ENCODE measurements around the gene BIRC5. TPM values are rescaled to one million over a fixed set of nuclear protein-coding genes. Genes with fewer than 3 reads are reported as not detected.

BIRC5 gene
- total RNA-seq, 1 experiment from 2014 or later, result 140 TPM

GRCh38 chr17:78219396-78220150 is 5.5 kb downstream of the BIRC5 start:
- Histone ChIP-seq H3K9me3 (ENCODE audit: control insufficient read depth in 1 of 2, insufficient read depth in 1 of 2, low read depth in 1 of 2, low read length in 2 of 2) (no peaks in the 10 kb centered on the region), H3K9me2 (ENCODE audit: insufficient read depth) (no peaks in the 10 kb centered on the region), H4K20me1 (ENCODE audit: insufficient read depth) (no peaks in the 10 kb centered on the region; the same call in 1 of the 2 replicates), H2AFZ (ENCODE audit: low read depth, low read length, poor library complexity, severe bottlenecking) (no peak overlapping the region), H3K27ac (ENCODE audit: low read depth, low read length) (no peak overlapping the region), H3K4me2 (ENCODE audit: low read length) (no peak overlapping the region), H3K4me1 (ENCODE audit: control insufficient read depth in 1 of 2, insufficient read depth in 2 of 2, low read length in 2 of 2) (peaks cover 8 to 11% of the 10 kb centered on the region in 2 experiments; a peak in 3 of 4 replicates), H3K9ac (ENCODE audit: low read length) (no peak overlapping the region), H3K27me3 (ENCODE audit: insufficient read depth, low read length) (no peaks in the 10 kb centered on the region), H3K4me3 (replicated peaks in 1 of 2; ENCODE audit: low read depth in 1 of 2, low read length in 2 of 2) (no peak overlapping the region), H3K79me2 (ENCODE audit: insufficient read depth, low read length) (peaks cover 73% of the 10 kb centered on the region), H3K36me3 (ENCODE audit: control insufficient read depth in 1 of 2, insufficient read depth in 2 of 2, low read length in 2 of 2) (peaks cover 52 to 64% of the 10 kb centered on the region in 2 experiments)
- RAD21 ChIA-PET (ENCODE audit: low non-redundant PET in 1 of 2, low total read pairs in 2 of 2, uncharacterized antibody in 2 of 2, unreplicated experiment in 2 of 2), result no interaction called here
- BruUV-seq (replicated peaks), result no TSS peak
- POLR2A ChIA-PET, result no interaction called here
- no peak for ATAC-seq
- intact Hi-C loops (cut with micrococcal nuclease), result no loop called here
- no peak for DNase-seq (ENCODE audit: low read depth, low spot score)
- TF ChIP-seq CBX3 (IDR thresholded peaks at IDR 0.05; ENCODE audit: low read depth) (no peak), YY1 (IDR thresholded peaks at IDR 0.05; ENCODE audit: extremely low read depth, insufficient replicate concordance, low read depth, low read length) (no peak), RAD21 (IDR thresholded peaks at IDR 0.05; ENCODE audit: low read depth) (no peak), SIN3A (IDR thresholded peaks at IDR 0.05; ENCODE audit: low read depth) (no peak), ZNF274 (IDR thresholded peaks at IDR 0.05; ENCODE audit: low read depth, low read length) (no peak), EZH2phosphoT487 (IDR thresholded peaks at IDR 0.05; ENCODE audit: borderline replicate concordance) (no peak), JUND (IDR thresholded peaks at IDR 0.05) (no peak), ELF1 (IDR thresholded peaks at IDR 0.05; ENCODE audit: borderline replicate concordance, low read depth) (no peak), ZFX (IDR thresholded peaks at IDR 0.05) (no peak), POLR2AphosphoS5 (IDR thresholded peaks at IDR 0.05; ENCODE audit: low read depth, low read length) (no peak), CEBPB (IDR thresholded peaks at IDR 0.05; ENCODE audit: low read depth) (no peak), FOSL1 (IDR thresholded peaks at IDR 0.05; ENCODE audit: low read depth) (no peak)
- TF ChIP-seq, protein P1, sequence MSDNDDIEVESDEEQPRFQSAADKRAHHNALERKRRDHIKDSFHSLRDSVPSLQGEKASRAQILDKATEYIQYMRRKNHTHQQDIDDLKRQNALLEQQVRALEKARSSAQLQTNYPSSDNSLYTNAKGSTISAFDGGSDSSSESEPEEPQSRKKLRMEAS (IDR thresholded peaks at IDR 0.05), result no peak
- TF ChIP-seq, protein P2, sequence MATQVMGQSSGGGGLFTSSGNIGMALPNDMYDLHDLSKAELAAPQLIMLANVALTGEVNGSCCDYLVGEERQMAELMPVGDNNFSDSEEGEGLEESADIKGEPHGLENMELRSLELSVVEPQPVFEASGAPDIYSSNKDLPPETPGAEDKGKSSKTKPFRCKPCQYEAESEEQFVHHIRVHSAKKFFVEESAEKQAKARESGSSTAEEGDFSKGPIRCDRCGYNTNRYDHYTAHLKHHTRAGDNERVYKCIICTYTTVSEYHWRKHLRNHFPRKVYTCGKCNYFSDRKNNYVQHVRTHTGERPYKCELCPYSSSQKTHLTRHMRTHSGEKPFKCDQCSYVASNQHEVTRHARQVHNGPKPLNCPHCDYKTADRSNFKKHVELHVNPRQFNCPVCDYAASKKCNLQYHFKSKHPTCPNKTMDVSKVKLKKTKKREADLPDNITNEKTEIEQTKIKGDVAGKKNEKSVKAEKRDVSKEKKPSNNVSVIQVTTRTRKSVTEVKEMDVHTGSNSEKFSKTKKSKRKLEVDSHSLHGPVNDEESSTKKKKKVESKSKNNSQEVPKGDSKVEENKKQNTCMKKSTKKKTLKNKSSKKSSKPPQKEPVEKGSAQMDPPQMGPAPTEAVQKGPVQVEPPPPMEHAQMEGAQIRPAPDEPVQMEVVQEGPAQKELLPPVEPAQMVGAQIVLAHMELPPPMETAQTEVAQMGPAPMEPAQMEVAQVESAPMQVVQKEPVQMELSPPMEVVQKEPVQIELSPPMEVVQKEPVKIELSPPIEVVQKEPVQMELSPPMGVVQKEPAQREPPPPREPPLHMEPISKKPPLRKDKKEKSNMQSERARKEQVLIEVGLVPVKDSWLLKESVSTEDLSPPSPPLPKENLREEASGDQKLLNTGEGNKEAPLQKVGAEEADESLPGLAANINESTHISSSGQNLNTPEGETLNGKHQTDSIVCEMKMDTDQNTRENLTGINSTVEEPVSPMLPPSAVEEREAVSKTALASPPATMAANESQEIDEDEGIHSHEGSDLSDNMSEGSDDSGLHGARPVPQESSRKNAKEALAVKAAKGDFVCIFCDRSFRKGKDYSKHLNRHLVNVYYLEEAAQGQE (IDR thresholded peaks at IDR 0.05; ENCODE audit: low read depth), result no peak
- TF ChIP-seq, protein P3, sequence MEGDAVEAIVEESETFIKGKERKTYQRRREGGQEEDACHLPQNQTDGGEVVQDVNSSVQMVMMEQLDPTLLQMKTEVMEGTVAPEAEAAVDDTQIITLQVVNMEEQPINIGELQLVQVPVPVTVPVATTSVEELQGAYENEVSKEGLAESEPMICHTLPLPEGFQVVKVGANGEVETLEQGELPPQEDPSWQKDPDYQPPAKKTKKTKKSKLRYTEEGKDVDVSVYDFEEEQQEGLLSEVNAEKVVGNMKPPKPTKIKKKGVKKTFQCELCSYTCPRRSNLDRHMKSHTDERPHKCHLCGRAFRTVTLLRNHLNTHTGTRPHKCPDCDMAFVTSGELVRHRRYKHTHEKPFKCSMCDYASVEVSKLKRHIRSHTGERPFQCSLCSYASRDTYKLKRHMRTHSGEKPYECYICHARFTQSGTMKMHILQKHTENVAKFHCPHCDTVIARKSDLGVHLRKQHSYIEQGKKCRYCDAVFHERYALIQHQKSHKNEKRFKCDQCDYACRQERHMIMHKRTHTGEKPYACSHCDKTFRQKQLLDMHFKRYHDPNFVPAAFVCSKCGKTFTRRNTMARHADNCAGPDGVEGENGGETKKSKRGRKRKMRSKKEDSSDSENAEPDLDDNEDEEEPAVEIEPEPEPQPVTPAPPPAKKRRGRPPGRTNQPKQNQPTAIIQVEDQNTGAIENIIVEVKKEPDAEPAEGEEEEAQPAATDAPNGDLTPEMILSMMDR (IDR thresholded peaks at IDR 0.05 in 2 of 3, conservative IDR thresholded peaks at IDR 0.05 in 1 of 3; ENCODE audit: borderline replicate concordance in 1 of 3, insufficient read depth in 1 of 3, low read depth in 2 of 3, low read length in 2 of 3), result no peak
- TF ChIP-seq, protein P4, sequence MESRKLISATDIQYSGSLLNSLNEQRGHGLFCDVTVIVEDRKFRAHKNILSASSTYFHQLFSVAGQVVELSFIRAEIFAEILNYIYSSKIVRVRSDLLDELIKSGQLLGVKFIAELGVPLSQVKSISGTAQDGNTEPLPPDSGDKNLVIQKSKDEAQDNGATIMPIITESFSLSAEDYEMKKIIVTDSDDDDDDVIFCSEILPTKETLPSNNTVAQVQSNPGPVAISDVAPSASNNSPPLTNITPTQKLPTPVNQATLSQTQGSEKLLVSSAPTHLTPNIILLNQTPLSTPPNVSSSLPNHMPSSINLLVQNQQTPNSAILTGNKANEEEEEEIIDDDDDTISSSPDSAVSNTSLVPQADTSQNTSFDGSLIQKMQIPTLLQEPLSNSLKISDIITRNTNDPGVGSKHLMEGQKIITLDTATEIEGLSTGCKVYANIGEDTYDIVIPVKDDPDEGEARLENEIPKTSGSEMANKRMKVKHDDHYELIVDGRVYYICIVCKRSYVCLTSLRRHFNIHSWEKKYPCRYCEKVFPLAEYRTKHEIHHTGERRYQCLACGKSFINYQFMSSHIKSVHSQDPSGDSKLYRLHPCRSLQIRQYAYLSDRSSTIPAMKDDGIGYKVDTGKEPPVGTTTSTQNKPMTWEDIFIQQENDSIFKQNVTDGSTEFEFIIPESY (IDR thresholded peaks at IDR 0.05; ENCODE audit: extremely low read depth, insufficient replicate concordance, low read length), result no peak
- CTCF ChIA-PET, result no interaction called here

All from HCT116 (cell line).